ENCODE measurements around the gene SLC22A12. TPM values are rescaled to one million over a fixed set of nuclear protein-coding genes. Genes with fewer than 3 reads are reported as not detected.

SLC22A12 gene
- total and polyA plus RNA-seq, 2 donors (not counting 3 experiments of a cell fraction or from before 2014, with no cell fraction given) = not detected

DNA sequence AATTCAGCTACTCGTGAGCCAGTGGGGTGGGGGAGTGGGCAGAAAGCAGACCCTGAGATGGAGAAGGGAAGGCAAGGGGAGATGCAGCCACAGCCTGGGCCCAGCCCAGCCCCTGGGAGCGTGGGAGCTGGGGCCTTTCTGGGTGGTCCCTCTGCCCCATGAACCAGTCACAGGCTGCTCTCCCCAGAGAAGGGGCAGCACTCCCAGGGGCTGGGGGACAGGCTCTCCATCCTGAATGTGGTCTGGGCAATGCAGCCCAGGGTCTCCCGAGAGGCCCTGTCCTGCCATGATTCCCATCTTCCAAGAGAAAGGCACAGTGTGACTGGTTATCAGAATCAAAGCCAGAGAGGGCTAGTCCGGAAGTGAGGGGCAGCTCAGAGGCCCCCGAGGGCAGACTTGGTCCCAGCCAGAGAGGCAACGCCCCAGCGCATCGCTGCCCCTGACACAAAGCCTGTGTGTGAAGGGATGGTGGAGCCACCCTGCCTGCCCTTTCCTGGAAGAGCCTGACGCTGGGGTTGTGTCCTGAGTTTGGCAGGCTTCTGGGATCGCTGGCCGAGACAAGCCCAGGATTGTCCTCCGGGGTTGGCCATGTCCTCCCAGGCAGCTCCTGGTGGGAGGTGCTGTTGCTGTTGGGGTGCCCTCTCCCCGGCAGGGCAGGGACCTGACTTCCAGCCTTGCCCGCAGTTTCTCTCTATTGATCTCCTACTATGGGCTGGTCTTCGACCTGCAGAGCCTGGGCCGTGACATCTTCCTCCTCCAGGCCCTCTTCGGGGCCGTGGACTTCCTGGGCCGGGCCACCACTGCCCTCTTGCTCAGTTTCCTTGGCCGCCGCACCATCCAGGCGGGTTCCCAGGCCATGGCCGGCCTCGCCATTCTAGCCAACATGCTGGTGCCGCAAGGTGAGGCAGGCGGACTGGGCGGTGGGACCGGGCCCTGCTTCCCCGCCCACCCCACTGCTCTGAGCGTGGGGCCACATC, 23.8 kb upstream of the SLC22A12 start:
- CTCF ChIA-PET = interaction anchor here (1.2 to 1.8 kb wide), 3 partner anchors 13 to 118 kb away, joined by 3 to 6 read pairs (median 3); no protein-coding TSS in a partner anchor
- no peaks in the 10 kb centered on the region for H3K9me1 ChIP-seq (replicated peaks; ENCODE audit: control insufficient read depth, extremely low read depth, insufficient read depth, low read length)
- H3K9ac ChIP-seq (replicated peaks; ENCODE audit: extremely low read depth, insufficient read depth, low read length) = no peak overlapping the region
- BruUV-seq (replicated peaks) = no TSS peak
- no peak overlapping the region for H3K27ac ChIP-seq (ENCODE audit: insufficient read depth, low read depth, low read length)
- intact Hi-C loops (cut with micrococcal nuclease) (loop anchor here (5.0 kb wide), 1 partner anchor 70 kb away; no protein-coding TSS in a partner anchor), dilution Hi-C loops (cut with MboI; ENCODE audit: extremely low pct_ligation_motif_present, low sequenced_read_pairs) (no loop called here)
- TF ChIP-seq, protein P1, sequence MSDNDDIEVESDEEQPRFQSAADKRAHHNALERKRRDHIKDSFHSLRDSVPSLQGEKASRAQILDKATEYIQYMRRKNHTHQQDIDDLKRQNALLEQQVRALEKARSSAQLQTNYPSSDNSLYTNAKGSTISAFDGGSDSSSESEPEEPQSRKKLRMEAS (IDR thresholded peaks at IDR 0.05; ENCODE audit: insufficient read depth, insufficient read length) = no peak
- no peak for TF ChIP-seq JUN (IDR thresholded peaks at IDR 0.05; ENCODE audit: borderline replicate concordance, insufficient read depth, insufficient read length, low read depth)
- no peak for TF ChIP-seq POLR2AphosphoS5 (IDR thresholded peaks at IDR 0.05; ENCODE audit: insufficient read depth, low read depth, low read length)
- TF ChIP-seq MYC (IDR thresholded peaks at IDR 0.05; ENCODE audit: low read depth, low read length) = no peak
- TF ChIP-seq EZH2 (IDR thresholded peaks at IDR 0.05; ENCODE audit: borderline replicate concordance, low read depth, low read length, severe bottlenecking) = no peak
- TF ChIP-seq FOS (IDR thresholded peaks at IDR 0.05; ENCODE audit: borderline replicate concordance, insufficient read depth, low read length) = no peak
- no peak for TF ChIP-seq GATA2 (IDR thresholded peaks at IDR 0.05; ENCODE audit: insufficient read depth, insufficient read length, low read depth, low read length)
- TF ChIP-seq POLR2A (IDR thresholded peaks at IDR 0.05; ENCODE audit: low read depth, low read length) = no peak
- TF ChIP-seq, protein P2, sequence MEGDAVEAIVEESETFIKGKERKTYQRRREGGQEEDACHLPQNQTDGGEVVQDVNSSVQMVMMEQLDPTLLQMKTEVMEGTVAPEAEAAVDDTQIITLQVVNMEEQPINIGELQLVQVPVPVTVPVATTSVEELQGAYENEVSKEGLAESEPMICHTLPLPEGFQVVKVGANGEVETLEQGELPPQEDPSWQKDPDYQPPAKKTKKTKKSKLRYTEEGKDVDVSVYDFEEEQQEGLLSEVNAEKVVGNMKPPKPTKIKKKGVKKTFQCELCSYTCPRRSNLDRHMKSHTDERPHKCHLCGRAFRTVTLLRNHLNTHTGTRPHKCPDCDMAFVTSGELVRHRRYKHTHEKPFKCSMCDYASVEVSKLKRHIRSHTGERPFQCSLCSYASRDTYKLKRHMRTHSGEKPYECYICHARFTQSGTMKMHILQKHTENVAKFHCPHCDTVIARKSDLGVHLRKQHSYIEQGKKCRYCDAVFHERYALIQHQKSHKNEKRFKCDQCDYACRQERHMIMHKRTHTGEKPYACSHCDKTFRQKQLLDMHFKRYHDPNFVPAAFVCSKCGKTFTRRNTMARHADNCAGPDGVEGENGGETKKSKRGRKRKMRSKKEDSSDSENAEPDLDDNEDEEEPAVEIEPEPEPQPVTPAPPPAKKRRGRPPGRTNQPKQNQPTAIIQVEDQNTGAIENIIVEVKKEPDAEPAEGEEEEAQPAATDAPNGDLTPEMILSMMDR (IDR thresholded peaks at IDR 0.05; ENCODE audit: extremely low read depth in 1 of 2, insufficient read depth in 1 of 2, low read depth in 1 of 2, low read length in 2 of 2) = no peak
- no peak overlapping the region for H3K4me2 ChIP-seq (ENCODE audit: insufficient read depth, low read length)
- H3K79me2 ChIP-seq (ENCODE audit: control insufficient read depth, insufficient read depth, low read length) = no peaks in the 10 kb centered on the region
- POLR2A ChIA-PET = interaction anchor here (0.7 kb wide), 1 partner anchor 89 kb away, joined by 10 read pairs; no protein-coding TSS in a partner anchor
- peak overlapping the region; percentile 48 for H2AFZ ChIP-seq (ENCODE audit: low read depth, low read length)
- H3K36me3 ChIP-seq (ENCODE audit: control insufficient read depth in 2 of 2, extremely low read depth in 1 of 2, insufficient read depth in 2 of 2, low read length in 2 of 2) = no peaks in the 10 kb centered on the region
- H3K27me3 ChIP-seq (ENCODE audit: control insufficient read depth in 2 of 2, insufficient read depth in 2 of 2, low read length in 2 of 2) = no peaks in the 10 kb centered on the region
- H3K4me3 ChIP-seq (replicated peaks in 1 of 3; ENCODE audit: insufficient read depth in 1 of 3, low read depth in 1 of 3, low read length in 3 of 3) = no peak overlapping the region
- no peaks in the 10 kb centered on the region for H4K20me1 ChIP-seq (replicated peaks; ENCODE audit: control insufficient read depth, extremely low read depth, insufficient read depth, low read length)
- H3K9me3 ChIP-seq (replicated peaks; ENCODE audit: control insufficient read depth, insufficient read depth, low read length) = no peaks in the 10 kb centered on the region
- no peak for FAIRE-seq
- DNase-seq (ENCODE audit: low read depth, low spot score) = no peak
- H3K4me1 ChIP-seq (ENCODE audit: control insufficient read depth, extremely low read depth, insufficient read depth, low read length) = no peaks in the 10 kb centered on the region
